GM20000 (cell line): Measurements from ENCODE around the gene PRR12.

Experiments used
- DNase-seq: peaks from one replicate; pipeline ENCODE4 v3.0.0; 2012; ENCODE audit warnings: low spot score
- CTCF ChIP-seq: IDR thresholded peaks from 2 replicates; pipeline ENCODE4 v1.5.1; 2012; ENCODE audit warnings: mild to moderate bottlenecking, control low read depth; ENCODE audit errors: extremely low read depth, missing control alignments

Gene PRR12

GRCh38 chr19:49593233-49594113 lies 2.5 kb downstream of the PRR12 start:
- TF ChIP-seq CTCF: no peak
- peak; percentile 100 for DNase-seq

DNA sequence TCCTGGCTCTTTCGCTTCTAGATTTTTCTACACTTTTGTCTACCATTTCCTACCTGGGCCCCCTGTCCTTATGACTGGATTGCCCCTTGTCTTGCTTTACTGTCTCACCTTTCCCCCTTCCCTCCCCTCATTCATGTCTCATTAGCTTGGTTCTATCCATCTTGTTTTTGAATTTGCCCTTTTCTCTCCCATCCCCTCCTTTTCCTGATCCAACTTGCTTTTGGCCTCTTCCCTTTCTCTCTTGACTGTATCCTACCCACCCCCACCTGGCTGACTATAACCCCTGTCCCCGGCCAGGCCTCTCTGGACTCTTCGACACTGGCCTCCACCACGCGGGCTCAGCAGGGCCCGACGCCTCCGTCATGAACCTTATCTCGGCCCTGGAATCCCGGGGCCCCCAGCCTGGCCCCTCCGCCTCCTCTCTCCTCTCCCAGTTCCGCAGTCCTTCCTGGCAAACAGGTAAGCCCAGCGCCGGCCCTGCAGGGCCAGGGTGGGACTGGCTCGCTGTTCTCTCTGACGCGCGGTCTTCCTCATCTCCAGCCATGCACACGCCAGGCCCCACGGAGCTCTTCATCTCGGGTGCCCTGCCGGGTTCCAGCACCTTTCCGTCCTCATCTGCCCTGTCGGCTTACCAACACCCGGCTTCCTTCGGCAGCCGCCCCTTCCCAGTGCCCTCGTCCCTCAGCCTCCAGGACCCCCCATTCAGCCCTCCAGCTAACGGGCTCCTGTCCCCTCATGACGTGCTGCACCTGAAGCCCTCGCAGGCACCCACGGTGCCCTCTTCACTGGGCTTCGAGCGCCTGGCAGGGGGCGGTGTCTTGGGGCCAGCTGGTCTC lies 3.4 kb downstream of the PRR12 start:
- TF ChIP-seq CTCF: no peak
- DNase-seq: peak; percentile 23

DNA sequence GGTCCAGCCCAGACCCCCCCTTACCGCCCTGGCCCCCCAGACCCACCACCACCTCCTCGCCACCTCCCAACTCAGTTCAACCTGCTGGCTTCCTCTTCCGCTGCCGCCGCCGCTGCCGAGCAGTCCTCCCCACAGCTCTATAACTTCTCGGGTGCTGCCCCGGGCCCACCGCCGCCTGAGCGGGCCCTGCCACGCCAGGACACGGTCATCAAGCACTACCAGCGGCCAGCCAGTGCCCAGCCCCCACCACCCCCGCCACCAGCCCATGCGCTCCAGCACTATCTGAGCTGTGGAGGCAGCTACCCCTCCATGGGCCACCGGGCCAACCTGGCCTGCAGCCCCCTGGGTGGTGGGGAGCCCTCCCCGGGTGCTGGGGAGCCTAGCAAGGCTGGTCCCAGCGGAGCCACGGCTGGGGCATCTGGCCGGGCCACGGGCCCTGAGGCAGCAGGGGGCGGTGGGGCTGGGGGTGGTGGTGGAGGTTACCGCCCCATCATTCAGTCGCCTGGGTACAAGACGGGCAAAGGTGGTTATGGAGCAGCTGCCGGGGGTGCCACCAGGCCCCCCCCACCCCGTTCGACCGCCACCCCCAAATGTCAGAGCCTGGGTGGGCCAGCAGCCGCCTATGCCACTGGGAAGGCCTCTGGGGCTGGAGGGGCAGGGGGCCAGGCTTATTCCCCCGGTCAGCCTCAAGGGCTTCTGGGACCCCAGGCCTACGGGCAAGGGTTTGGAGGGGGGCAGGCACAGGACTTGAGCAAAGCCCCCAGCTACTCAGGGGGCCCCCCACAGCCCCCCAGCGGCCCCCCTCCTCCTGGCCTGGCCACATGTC lies 4.2 kb downstream of the PRR12 start:
- TF ChIP-seq CTCF: no peak
- peak; percentile 18 for DNase-seq

GRCh38 chr19:49595819-49596404 lies 4.9 kb downstream of the PRR12 start:
- no peak for TF ChIP-seq CTCF
- peak; percentile 18 for DNase-seq

- peak; percentile 33 for DNase-seq
- no peak for TF ChIP-seq CTCF
These were observed 5.4 kb downstream of the PRR12 start for GRCh38 chr19:49596407-49596806.

GRCh38 chr19:49596954-49597702 lies 6.1 kb downstream of the PRR12 start:
- TF ChIP-seq CTCF: no peak
- peak; percentile 37 for DNase-seq
